HG03520 (cell line): Measurements from ENCODE around the gene PYROXD2.
"Not testable (repeated sequence)": the region's sequence is repeated elsewhere in the genome, so short reads cannot be mapped to it uniquely, and the experiment has no call there.

Experiments used
- ATAC-seq: cut with Tn5 transposase; IDR thresholded peaks from one replicate; pipeline ENCODE4 v1.9.1; 2021; ENCODE audit warnings: mild to moderate bottlenecking, moderate library complexity; ENCODE audit not compliant: unreplicated experiment

Gene PYROXD2

DNA sequence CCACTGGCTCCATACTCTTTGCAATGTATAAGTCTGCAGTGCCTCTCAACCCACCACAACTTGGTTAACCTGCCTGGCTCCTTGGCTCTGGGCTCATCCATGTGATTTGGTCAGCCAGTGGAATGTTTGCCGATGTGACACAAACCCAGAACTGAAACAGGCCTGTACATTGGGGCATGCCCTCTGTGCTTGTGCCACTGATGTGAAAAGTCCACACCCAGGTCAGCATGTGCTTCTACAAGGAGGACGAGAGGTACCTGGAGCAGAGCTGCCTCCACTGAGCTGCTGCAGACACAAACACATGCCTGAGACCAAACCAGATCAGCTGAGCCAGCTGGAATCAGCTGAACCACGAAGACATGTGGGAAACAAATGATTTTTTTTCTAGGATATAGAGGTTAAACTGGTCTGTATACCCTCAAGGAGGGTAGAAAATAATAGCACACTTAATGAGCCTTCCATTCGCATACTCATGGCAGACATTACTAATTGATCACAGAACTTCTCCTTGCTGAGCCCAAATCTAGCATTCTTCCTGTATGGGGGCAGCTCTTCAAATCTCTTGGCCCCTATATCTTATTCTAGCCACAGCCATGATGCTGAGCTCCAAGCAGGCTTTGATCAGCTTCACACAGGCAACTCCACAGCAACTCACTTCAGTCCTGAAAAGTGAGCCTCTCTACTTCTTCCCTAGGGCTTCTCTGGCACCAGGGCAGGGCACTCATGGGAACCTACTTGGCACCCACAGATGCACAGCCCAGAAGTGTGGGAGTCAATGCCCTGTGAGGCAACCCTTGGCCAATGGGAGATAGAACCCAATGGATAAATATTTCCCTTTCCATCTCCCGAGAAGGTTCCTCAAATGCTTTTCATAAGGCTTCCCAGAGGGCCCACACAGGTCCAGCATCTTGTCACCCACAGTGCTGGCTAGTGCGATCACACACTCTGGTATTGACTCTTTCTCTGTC lies 18.6 kb downstream of the PYROXD2 start:
- ATAC-seq, result no peak

DNA sequence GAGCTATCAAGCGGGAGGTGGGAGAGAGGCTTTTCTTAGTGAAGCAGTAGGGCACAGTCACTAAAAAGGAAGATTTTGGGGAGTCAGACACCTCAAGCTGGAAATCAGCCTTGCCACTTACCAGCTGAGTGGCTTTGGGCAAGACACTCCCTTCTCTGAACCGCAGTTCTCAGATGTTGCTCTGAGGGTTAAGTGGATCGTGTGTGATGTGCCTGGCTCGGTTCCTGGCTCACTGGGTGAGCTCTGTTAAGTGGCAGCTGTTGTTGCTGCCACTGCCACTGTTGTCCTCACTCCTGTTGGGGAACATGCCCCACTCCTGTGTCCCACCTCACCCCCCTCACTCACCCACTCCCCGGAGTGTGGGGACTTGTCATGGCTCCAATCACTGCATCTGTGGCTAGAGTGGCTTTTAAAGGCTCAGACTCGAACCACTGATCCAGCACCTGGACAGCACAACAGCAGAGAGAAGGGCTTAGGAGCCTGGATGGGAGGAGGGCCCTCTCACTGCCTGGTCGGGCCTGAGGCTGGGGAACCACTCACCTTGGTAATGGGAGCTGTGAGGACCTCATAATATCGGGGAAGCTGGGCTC lies 20.0 kb downstream of the PYROXD2 start:
- ATAC-seq, result no peak

DNA sequence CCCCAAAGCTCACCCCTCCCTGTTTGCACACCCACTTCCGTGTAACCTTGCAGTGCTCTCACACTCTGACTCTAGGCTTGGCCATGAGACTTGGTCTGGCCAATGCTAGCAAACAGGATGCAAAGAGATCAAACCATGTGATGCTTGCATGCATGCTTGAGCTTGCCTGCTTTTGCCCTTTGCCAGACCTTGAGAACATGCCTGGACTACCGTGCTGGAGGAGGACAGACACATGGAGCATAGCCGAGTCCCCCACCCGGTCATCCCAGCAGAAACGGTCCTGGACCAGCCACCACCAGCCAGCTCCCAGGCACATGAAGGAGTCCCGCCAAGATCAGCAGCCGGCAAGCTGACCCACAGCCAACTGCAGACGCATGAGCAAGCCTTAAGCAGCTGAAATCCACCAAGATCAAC lies 23.4 kb downstream of the PYROXD2 start:
- ATAC-seq, result peak; percentile 60

DNA sequence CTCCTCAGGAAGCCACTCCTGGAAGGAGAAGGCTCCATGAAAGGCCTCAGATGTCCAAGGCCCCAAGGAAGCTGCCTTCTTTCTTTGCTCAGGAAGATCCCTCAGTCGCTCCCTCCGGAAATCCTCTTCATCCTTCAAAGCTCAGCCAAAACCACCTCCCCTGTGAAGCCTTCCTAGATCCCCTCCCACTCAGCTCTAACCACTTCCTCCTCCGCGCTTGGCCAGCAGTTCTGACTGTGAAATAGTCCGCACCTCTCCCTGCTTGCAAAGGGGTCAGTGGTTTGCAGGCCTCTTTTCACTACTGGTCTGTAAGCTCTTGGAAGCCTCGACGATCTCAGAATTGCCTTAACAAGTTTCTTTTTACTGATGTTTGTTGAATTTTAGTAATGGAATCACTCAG lies 23.9 kb downstream of the PYROXD2 start:
- peak; percentile 38 for ATAC-seq

DNA sequence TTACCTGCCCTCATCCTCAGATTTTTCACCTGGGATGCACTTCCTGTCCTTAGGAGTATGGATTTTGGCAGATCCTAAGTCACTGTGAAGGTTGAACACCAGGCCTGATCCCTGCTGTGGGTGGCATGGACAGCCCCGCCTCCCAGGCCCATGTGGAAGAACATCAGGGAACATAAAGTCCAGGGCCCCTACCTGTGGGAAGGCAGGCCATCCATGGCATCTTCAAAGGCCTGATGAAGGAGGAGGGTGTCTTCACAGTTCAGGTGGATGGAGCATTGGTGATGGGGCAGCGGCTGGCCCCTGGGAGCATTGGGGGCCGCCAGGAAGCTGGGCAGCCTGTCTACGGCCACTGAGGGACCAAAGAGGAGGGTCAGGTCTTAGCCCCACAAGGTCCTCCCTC lies 24.6 kb downstream of the PYROXD2 start:
- ATAC-seq, result no peak

DNA sequence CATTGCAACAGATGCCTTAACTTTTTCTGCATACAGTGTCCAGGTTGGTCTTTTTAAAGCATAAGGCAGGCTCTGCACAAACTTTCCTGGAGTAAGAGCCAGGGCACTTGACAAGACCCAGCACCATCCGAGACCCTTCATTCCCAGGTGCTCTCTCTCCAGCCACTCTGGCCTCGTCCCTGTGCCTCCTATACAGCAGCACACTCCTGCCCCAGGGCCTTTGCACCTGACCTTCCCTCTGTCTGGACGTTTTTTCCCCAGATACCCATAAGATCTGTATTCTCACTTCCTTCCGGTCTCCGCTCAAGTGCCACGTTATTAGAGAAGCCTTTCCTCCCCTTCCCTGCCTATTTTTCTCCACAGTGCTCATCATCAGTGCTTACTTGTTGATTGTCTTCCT lies 25.6 kb downstream of the PYROXD2 start:
- ATAC-seq, result no peak

DNA sequence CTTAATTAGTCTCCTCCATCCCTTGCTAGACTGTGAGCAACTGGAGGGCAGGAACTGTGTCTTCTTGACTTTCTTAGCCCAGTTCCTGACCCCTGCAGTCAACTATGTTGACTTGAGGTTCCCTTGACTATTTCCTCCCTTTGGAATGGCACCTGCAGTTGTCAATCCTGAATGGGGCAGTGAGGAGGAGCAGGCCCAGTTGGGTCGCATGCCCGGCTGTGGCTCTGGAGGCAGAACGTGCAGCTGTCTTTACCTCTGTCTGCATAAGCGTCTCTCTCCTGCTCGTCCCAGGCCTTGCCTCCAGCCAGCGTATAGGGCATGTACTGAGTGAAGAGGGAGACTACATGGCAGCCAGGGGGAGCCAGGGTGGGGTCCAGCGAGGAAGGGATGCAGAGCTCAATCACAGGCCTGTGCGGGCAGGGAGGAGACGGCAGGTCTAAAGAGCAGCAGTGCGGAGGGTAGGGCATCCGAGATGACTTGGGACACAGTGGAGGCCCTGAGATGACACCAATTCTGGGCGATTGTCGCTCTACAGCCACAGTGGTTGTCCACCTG lies 26.8 kb downstream of the PYROXD2 start:
- ATAC-seq, result no peak

DNA sequence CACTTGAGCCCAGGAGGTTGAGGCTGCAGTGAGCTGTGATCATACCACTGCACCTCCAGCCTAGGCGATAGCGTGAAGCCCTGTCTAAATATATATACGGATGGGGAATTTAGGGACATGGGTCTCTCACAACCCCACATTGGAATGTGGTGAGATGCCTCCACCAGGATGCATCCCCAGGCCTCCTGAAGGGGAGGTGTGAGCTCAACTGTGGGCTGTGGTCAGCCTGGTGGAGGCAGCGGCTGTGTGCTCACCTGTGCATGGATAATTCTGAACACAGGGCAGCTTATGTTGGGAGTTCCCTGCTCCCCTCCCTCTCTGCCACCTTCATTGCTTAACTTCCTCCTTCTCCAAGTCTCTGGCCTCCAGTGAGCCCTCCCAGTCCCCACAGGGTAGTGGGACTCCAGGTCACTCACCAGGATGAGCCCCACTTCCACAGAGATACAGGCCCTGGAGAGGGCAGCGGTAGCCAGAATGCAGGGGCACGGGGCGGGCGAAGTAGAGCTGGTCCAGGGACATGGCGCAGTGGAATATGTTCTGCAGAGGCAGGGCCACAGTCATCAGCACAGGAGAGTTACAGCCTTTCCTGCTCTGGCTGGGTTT lies 30.4 kb downstream of the PYROXD2 start:
- ATAC-seq, result no peak

DNA sequence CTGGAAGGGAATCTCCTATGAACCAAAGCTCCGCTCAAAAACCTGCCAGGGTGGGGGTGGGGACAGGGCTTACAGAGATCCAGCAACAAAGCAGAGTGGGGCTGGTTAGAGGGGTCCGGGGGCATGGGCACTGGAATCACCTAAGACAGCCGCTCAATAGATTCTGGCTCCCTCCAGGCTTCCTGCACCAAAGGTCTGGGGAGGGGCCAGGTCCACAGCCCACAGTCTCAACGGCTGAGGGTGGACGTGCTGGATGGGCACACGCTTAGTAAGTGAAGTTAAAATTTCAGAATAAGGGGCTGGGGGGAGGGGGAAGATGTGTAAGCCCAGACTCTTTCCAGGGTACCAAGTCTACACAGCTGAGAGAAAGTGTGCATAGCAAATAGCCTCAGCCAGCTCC lies 31.1 kb downstream of the PYROXD2 start:
- no peak for ATAC-seq

DNA sequence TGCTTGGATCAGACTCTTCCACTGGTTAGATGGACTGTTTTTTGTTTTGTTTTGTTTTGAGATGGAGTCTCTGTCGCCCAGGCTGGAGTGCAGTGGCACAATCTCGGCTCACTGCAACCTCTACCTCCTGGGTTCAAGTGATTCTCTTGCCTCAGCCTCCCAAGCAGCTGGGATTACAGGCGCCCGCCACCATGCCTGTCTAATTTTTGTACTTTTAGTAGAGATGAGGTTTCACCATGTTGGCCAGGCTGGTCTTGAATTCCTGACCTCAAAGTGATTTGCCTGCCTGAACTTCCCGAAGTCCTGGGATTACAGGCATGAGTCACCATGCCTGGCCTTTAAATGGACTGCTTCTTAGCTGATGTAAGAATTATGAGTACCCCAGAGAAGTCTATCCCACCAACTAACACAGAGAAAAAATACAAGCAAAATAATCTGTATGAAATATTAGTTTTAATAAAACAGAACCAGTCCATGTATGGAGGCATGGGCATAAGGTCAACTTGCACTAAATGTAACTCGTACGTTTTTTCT lies 31.8 kb downstream of the PYROXD2 start:
- ATAC-seq, result not testable (repeated sequence)

DNA sequence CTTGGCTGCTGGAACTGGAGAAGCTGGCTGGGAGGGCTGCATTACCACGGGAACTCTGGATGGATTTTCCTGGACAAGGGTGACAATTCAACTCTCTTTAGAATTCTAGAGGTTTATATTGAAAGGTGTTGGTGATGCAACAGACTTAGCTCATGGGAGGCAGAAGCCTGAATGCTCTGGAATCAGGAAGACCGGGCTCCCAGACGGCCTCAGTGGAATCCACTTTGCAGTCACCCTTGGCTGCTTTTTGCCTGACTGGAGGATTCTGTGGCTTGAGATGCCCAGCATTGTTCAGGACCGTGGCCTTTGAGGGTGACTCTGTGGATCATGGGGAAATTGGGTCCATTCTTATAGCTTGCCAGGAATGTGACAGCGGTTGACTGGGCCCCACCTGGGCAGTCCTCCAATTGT lies 32.3 kb downstream of the PYROXD2 start:
- ATAC-seq, result no peak

DNA sequence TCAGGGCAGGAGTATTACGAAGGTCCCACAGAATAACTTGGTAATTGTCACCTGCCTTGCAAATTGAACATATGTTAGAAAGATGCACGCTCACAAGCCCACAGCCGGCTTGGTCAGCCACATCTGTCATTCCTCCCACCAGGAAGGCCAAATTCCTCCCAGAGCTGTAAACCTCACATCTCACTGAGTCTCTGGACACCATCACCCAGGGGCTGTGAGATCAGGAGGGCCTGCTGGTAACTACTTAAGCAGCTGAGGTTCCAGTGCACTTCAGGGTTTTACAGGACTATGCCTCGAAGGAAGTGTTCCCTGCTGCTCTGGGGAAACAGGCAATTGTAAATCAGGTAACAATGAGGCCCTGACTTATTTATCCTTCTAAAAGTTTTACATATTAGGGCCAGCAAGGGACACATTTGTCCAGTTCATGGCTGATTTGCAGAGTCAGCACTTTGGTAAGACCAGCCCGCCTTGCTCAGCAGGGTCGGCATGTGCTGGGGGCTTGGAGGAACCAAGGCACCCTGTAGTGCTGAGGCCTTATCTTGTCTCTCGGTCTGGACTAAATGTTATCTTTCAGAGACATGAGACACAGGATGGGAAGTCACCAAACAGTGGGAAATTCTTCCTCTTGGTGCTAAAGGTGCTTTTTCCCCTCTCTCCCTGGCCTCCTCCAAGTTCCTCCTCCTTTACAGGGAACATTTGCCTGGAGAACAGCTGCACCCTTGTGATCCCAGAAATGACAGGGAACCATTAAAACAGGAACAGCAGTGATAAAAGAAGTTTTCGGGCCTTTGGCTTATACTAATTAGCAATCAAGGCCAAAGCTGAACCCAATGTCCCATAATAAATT lies 34.3 kb downstream of the PYROXD2 start:
- ATAC-seq, result no peak

DNA sequence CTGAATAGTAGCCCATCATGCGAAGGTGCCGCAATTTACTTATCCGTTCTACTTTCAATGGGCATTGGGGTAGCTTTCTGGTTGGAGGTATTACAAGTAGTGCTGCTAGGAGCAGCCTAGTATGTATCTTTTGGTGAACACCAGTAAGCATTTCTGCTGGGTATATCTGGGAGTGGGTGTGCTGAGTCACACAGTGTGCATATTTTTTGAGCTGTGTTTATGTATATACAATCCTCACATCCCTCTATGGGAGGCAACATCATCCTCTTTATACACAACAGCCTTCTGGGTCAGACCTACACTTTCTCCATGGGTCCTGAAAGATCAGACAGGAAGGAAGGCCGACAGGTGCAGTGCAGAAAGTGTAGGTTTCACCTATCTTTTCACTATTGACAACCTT lies 36.3 kb downstream of the PYROXD2 start:
- ATAC-seq, result no peak

DNA sequence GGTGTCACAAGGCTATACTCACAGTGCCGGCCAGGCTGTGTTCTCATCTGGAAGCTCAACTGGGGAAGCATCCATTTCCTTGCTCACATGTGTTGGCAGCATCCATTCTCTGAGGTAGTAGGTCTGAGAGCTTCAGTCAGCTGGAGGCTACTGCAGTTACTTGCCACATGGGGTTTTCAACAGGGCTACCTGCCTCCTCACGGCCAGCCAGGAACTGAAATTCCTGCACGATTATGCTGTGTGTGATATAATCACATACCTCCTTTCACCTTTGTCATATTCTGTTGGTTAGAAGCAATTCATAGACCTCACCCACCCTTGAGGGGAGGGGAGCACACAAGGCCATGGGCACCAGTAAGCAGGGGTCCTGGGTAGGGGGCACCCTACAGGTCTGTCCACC lies 37.4 kb downstream of the PYROXD2 start:
- ATAC-seq, result no peak

DNA sequence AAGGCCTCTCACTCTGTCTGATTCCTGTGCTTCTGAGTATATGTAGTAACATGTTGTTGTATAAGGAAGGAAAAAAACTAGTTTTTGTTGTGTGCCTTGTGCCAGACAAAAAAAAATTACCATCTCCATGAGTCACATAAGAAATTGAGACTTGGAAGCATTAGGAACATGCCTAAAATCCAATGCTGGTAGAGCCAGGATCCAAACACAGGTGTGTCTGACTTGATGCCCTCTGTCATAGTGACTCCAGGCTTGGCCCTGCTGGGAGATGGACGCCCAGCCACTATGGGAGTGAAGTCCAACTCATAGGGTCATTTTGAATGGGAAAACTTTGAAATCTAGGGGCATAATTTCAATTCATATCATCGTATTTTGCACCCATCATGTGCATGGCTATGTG lies 38.0 kb downstream of the PYROXD2 start:
- no peak for ATAC-seq

DNA sequence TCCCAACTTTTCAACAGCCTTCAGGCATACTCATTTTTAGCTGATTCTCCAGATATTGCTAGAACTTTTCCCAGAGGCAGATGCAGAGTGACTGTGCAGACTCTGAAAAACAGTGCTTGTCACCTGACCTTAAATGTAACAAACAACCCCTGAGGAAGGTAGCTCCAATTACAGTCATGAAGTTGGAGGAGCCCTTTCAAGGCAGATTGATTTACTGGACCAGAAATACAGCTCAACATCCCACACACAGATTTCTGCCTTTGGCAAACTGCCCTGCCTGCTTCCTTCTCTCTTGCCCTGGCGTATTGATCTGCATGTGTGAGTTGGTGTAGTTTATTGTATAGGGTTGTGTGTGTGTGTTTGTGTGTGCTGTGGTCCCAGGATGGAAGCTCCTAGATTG lies 38.5 kb downstream of the PYROXD2 start:
- no peak for ATAC-seq

DNA sequence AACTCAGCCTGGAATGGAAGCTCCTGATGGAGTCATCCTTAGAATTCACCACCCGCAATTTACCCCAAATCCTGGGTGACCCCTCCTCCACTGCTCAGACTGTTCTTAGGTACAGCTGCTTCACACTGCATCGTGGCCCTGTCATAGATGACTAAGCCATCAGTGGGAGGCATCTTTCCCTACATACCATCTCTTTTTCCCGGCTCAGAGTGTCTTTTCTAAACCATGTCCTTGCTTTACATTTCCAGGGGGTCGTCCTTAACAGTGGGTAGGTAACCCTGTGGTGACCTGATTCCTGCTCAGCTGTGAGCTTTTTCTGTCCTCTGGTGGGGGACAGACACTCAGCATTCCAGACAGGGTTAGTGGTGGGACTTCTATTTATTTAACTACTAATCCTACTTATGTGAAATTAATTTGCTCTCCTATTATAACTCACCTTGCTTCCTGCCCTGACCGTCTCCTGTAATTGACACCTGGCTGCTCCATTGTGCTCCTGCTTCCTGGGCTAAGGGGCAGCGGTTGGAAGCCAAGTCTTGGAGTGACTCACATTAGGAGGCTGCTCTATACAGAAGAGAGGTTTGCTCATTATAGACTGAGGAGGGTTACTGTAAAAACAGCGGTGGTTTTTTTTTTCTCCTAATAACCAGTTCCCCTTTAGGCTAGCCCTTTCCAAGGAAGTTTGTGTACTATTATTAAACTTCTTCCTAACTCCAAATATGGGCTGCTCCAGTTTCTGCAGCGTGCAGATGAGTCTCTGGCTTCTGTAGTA lies 40.6 kb downstream of the PYROXD2 start:
- no peak for ATAC-seq

DNA sequence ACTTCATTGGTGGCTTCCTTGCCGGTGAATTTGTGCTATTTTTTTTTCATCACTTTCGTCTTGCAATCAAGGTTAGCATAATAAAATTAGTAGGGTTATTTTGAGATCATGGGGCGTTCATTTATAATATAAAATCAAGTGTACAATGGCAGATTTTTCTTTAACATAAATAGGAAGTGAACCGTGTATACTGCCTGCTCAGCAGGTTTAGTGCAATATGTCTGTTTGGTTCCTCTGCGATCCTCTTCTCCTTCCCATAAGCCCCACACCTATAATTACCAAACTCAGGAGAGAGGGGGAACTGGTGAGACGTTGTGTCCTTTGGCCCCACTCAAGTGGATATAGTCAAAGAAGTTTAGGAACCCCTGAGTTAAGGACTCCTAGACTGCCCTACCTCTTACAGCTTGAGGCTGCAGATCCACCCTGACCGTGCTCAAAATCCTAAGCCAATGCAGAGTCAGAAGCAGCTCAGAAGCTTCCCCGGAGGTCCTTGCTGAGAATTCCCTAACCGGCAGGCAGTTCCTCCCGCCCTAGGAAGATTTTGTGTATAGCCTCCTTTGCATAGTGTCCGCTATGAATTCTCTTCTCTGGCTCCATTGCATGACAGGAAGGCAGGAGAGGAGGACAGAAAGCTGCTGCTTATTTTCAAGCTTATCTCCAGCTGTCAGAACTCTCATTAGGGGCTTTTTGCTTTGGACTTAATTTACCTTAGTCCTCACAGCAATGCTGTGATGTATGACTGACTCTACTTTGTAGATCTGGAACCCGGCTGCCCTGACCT lies 41.5 kb downstream of the PYROXD2 start:
- ATAC-seq, result no peak
